ENCODE results near the gene GANAB. TPM values are rescaled to one million over a fixed set of nuclear protein-coding genes. Genes with fewer than 3 reads are reported as not detected.
A peak's percentile ranks its signal among the peaks of the same experiment; 100 is the strongest.

Gene GANAB
- total and polyA plus RNA-seq, 4 donors = 104 to 266 (median 168) TPM

GRCh38 chr11:62615521-62615920, 30.9 kb downstream of the GANAB start:
- no peak for DNase-seq
- 91 to 96% methylated on average over 7 of the region's 7 CpGs for WGBS, 2 donors
- peak overlapping the region in 1 of 2 donors; percentile 15 for H3K27ac ChIP-seq (ENCODE audit: low read depth in 1 of 2, low read length in 1 of 2)
- no peak for TF ChIP-seq CTCF (IDR thresholded peaks at IDR 0.05; ENCODE audit: control extremely low read depth, extremely low read depth)
- no peaks in the 10 kb centered on the region for H3K27me3 ChIP-seq (ENCODE audit: control insufficient read depth in 3 of 3, insufficient read depth in 3 of 3, low read length in 2 of 3)
- H3K36me3 ChIP-seq (ENCODE audit: control insufficient read depth in 4 of 4, insufficient read depth in 4 of 4, low read length in 4 of 4) = peaks cover 0 to 13% (median 5%) of the 10 kb centered on the region in 4 donors
- ATAC-seq (ENCODE audit: insufficient read depth, low FRiP score) = no peak
- no peak overlapping the region for H3K9ac ChIP-seq (ENCODE audit: insufficient read depth in 1 of 2, low read length in 2 of 2)
- H3K9me3 ChIP-seq (ENCODE audit: control insufficient read depth in 4 of 4, insufficient read depth in 3 of 4, low read length in 3 of 4) = no peaks in the 10 kb centered on the region
- peaks cover under 1 to 16% (median 7%) of the 10 kb centered on the region in 5 donors for H3K4me1 ChIP-seq (ENCODE audit: control insufficient read depth in 5 of 5, insufficient read depth in 5 of 5, low read length in 5 of 5)
- H3K4me3 ChIP-seq = no peak overlapping the region

- no peaks in the 10 kb centered on the region for H3K9me3 ChIP-seq (ENCODE audit: control insufficient read depth in 4 of 4, insufficient read depth in 3 of 4, low read length in 3 of 4)
- ATAC-seq (ENCODE audit: insufficient read depth, low FRiP score) = no peak
- H3K27ac ChIP-seq (ENCODE audit: low read depth in 1 of 2, low read length in 1 of 2) = peak overlapping the region in 1 of 2 donors; percentile 13
- no peak for TF ChIP-seq CTCF (IDR thresholded peaks at IDR 0.05; ENCODE audit: control extremely low read depth, extremely low read depth)
- no peak overlapping the region for H3K9ac ChIP-seq (ENCODE audit: insufficient read depth in 1 of 2, low read length in 2 of 2)
- WGBS, 2 donors = 74 to 82% methylated on average over 8 of the region's 8 CpGs
- DNase-seq = no peak
- H3K27me3 ChIP-seq (ENCODE audit: control insufficient read depth in 3 of 3, insufficient read depth in 3 of 3, low read length in 2 of 3) = no peaks in the 10 kb centered on the region
- H3K36me3 ChIP-seq (ENCODE audit: control insufficient read depth in 4 of 4, insufficient read depth in 4 of 4, low read length in 4 of 4) = peaks cover 0 to 15% (median 8%) of the 10 kb centered on the region in 4 donors
- no peak overlapping the region for H3K4me3 ChIP-seq
- H3K4me1 ChIP-seq (ENCODE audit: control insufficient read depth in 5 of 5, insufficient read depth in 5 of 5, low read length in 5 of 5) = peaks cover 0 to 15% (median 6%) of the 10 kb centered on the region in 5 donors
Observed at GRCh38 chr11:62614275-62614674, 32.1 kb downstream of the GANAB start.

- H3K9ac ChIP-seq (ENCODE audit: insufficient read depth in 1 of 2, low read length in 2 of 2) = no peak overlapping the region
- 59 to 71% methylated on average over 15 of the region's 15 CpGs for WGBS, 2 donors
- H3K9me3 ChIP-seq (ENCODE audit: control insufficient read depth in 4 of 4, insufficient read depth in 3 of 4, low read length in 3 of 4) = no peaks in the 10 kb centered on the region
- H3K27me3 ChIP-seq (ENCODE audit: control insufficient read depth in 3 of 3, insufficient read depth in 3 of 3, low read length in 2 of 3) = no peaks in the 10 kb centered on the region
- TF ChIP-seq CTCF (IDR thresholded peaks at IDR 0.05; ENCODE audit: control extremely low read depth, extremely low read depth) = no peak
- H3K4me3 ChIP-seq = no peak overlapping the region
- H3K27ac ChIP-seq (ENCODE audit: low read depth in 1 of 2, low read length in 1 of 2) = peak overlapping the region; percentile 89 to 90
- H3K4me1 ChIP-seq (ENCODE audit: control insufficient read depth in 5 of 5, insufficient read depth in 5 of 5, low read length in 5 of 5) = peaks cover 0 to 15% (median 6%) of the 10 kb centered on the region in 5 donors
- ATAC-seq (ENCODE audit: insufficient read depth, low FRiP score) = no peak
- peak in 2 of 3 donors; percentile 20 to 25 for DNase-seq
- peaks cover 0 to 20% (median 8%) of the 10 kb centered on the region in 4 donors for H3K36me3 ChIP-seq (ENCODE audit: control insufficient read depth in 4 of 4, insufficient read depth in 4 of 4, low read length in 4 of 4)
Observed at GRCh38 chr11:62613291-62613778, 33.1 kb downstream of the GANAB start.
